ENCODE results near the gene HAUS5.

Gene HAUS5

GRCh38 chr19:35669566-35669965, 57.0 kb downstream of the HAUS5 start:
- peaks cover 8 to 14% of the 10 kb centered on the region in 2 donors for H3K4me1 ChIP-seq (ENCODE audit: control insufficient read depth in 1 of 2, insufficient read depth in 2 of 2, low read length in 2 of 2)
- H3K27me3 ChIP-seq (ENCODE audit: control insufficient read depth in 1 of 2, insufficient read depth in 2 of 2, low read length in 2 of 2) = peaks cover 15% of the 10 kb centered on the region in 2 donors
- H3K27ac ChIP-seq (ENCODE audit: low read depth, low read length) = no peak overlapping the region
- H3K9ac ChIP-seq (ENCODE audit: low read depth in 1 of 2, low read length in 2 of 2) = peak overlapping the region in 1 of 2 donors; percentile 43
- no peaks in the 10 kb centered on the region for H3K36me3 ChIP-seq (ENCODE audit: control insufficient read depth in 1 of 2, insufficient read depth in 2 of 2, low read length in 2 of 2)
- H3K4me3 ChIP-seq (ENCODE audit: low read depth in 1 of 2, low read length in 2 of 2) = peak overlapping the region; percentile 3 to 36
- H3K9me3 ChIP-seq (ENCODE audit: control insufficient read depth in 1 of 2, low read length in 2 of 2) = no peaks in the 10 kb centered on the region

- no peak overlapping the region for H3K27ac ChIP-seq (ENCODE audit: low read depth, low read length)
- peak overlapping the region; percentile 3 to 36 for H3K4me3 ChIP-seq (ENCODE audit: low read depth in 1 of 2, low read length in 2 of 2)
- no peaks in the 10 kb centered on the region for H3K9me3 ChIP-seq (ENCODE audit: control insufficient read depth in 1 of 2, low read length in 2 of 2)
- peak overlapping the region in 1 of 2 donors; percentile 43 for H3K9ac ChIP-seq (ENCODE audit: low read depth in 1 of 2, low read length in 2 of 2)
- H3K4me1 ChIP-seq (ENCODE audit: control insufficient read depth in 1 of 2, insufficient read depth in 2 of 2, low read length in 2 of 2) = peaks cover 8 to 14% of the 10 kb centered on the region in 2 donors
- no peaks in the 10 kb centered on the region for H3K36me3 ChIP-seq (ENCODE audit: control insufficient read depth in 1 of 2, insufficient read depth in 2 of 2, low read length in 2 of 2)
- H3K27me3 ChIP-seq (ENCODE audit: control insufficient read depth in 1 of 2, insufficient read depth in 2 of 2, low read length in 2 of 2) = peaks cover 15% of the 10 kb centered on the region in 2 donors
These were observed 57.4 kb downstream of the HAUS5 start for GRCh38 chr19:35669974-35670373.

- Histone ChIP-seq H3K4me1 (ENCODE audit: control insufficient read depth in 1 of 2, insufficient read depth in 2 of 2, low read length in 2 of 2) (peaks cover 8 to 14% of the 10 kb centered on the region in 2 donors), H3K9ac (ENCODE audit: low read depth in 1 of 2, low read length in 2 of 2) (no peak overlapping the region), H3K27ac (ENCODE audit: low read depth, low read length) (no peak overlapping the region), H3K4me3 (ENCODE audit: low read depth in 1 of 2, low read length in 2 of 2) (no peak overlapping the region), H3K27me3 (ENCODE audit: control insufficient read depth in 1 of 2, insufficient read depth in 2 of 2, low read length in 2 of 2) (peaks cover 15% of the 10 kb centered on the region in 2 donors), H3K9me3 (ENCODE audit: control insufficient read depth in 1 of 2, low read length in 2 of 2) (no peaks in the 10 kb centered on the region), H3K36me3 (ENCODE audit: control insufficient read depth in 1 of 2, insufficient read depth in 2 of 2, low read length in 2 of 2) (no peaks in the 10 kb centered on the region)
These were observed 58.2 kb downstream of the HAUS5 start for GRCh38 chr19:35670686-35671085.

- H3K27me3 ChIP-seq (ENCODE audit: control insufficient read depth in 1 of 2, insufficient read depth in 2 of 2, low read length in 2 of 2) = peaks cover 15% of the 10 kb centered on the region in 2 donors
- no peaks in the 10 kb centered on the region for H3K36me3 ChIP-seq (ENCODE audit: control insufficient read depth in 1 of 2, insufficient read depth in 2 of 2, low read length in 2 of 2)
- no peak overlapping the region for H3K27ac ChIP-seq (ENCODE audit: low read depth, low read length)
- no peak overlapping the region for H3K9ac ChIP-seq (ENCODE audit: low read depth in 1 of 2, low read length in 2 of 2)
- H3K9me3 ChIP-seq (ENCODE audit: control insufficient read depth in 1 of 2, low read length in 2 of 2) = no peaks in the 10 kb centered on the region
- H3K4me1 ChIP-seq (ENCODE audit: control insufficient read depth in 1 of 2, insufficient read depth in 2 of 2, low read length in 2 of 2) = peaks cover 8 to 14% of the 10 kb centered on the region in 2 donors
- no peak overlapping the region for H3K4me3 ChIP-seq (ENCODE audit: low read depth in 1 of 2, low read length in 2 of 2)
These were observed 59.3 kb downstream of the HAUS5 start for GRCh38 chr19:35671818-35672217.

- H3K27ac ChIP-seq (ENCODE audit: low read depth, low read length) = no peak overlapping the region
- H3K9ac ChIP-seq (ENCODE audit: low read depth in 1 of 2, low read length in 2 of 2) = no peak overlapping the region
- peak overlapping the region; percentile 50 to 57 for H3K4me3 ChIP-seq (ENCODE audit: low read depth in 1 of 2, low read length in 2 of 2)
- H3K9me3 ChIP-seq (ENCODE audit: control insufficient read depth in 1 of 2, low read length in 2 of 2) = no peaks in the 10 kb centered on the region
- H3K27me3 ChIP-seq (ENCODE audit: control insufficient read depth in 1 of 2, insufficient read depth in 2 of 2, low read length in 2 of 2) = peaks cover 12 to 15% of the 10 kb centered on the region in 2 donors
- H3K4me1 ChIP-seq (ENCODE audit: control insufficient read depth in 1 of 2, insufficient read depth in 2 of 2, low read length in 2 of 2) = peaks cover 8 to 14% of the 10 kb centered on the region in 2 donors
- no peaks in the 10 kb centered on the region for H3K36me3 ChIP-seq (ENCODE audit: control insufficient read depth in 1 of 2, insufficient read depth in 2 of 2, low read length in 2 of 2)
These were observed 60.7 kb downstream of the HAUS5 start for GRCh38 chr19:35673121-35673804.

Data from duodenal mucosa (tissue), 2 donors.